MCF 10A (cell line): ENCODE results near the gene ARHGAP22. TPM values are rescaled to one million over a fixed set of nuclear protein-coding genes. Genes with fewer than 3 reads are reported as not detected.

ENCODE experiments used
- BruUV-seq: library from RNA; stranded (reverse); fragments of 400-500 nt; replicated peaks from 2 replicates; lab custom pipeline; 2021; lab: Mats Ljungman, UMichigan
- CTCF ChIA-PET: fragments of 300-600 bp; sonication (Branson Sonifier 250); formaldehyde crosslinking; extraction: SDS; loops from one replicate; lab custom pipeline; 2021; ENCODE audit warnings: antibody characterized with exemption, inconsistent platforms; lab: Yijun Ruan, JAX
- POLR2A ChIA-PET: fragments of 300-600, 350-650 bp; sonication (Branson Sonifier 250); formaldehyde crosslinking; extraction: SDS; loops from one replicate; lab custom pipeline; 2020; ENCODE audit warnings: antibody characterized with exemption, inconsistent platforms; lab: Yijun Ruan, JAX
- DNase-seq: peaks from one replicate; pipeline ENCODE4 v3.0.0-alpha.2; 2018; ENCODE audit not compliant: unreplicated experiment
- H3K27ac Mint-ChIP-seq: one replicate; pipeline ENCODE4 v1.8.0; 2022; ENCODE audit warnings: mild to moderate bottlenecking, low read depth, mixed read lengths; ENCODE audit not compliant: unreplicated experiment
- H3K27me3 Mint-ChIP-seq: one replicate; pipeline ENCODE4 v1.8.0; 2022; ENCODE audit warnings: mixed read lengths; ENCODE audit not compliant: insufficient read depth, unreplicated experiment
- H3K36me3 Mint-ChIP-seq: one replicate; pipeline ENCODE4 v1.8.0; 2022; ENCODE audit warnings: mild to moderate bottlenecking, moderate library complexity, mixed read lengths; ENCODE audit not compliant: insufficient read depth, unreplicated experiment
- H3K4me1 Mint-ChIP-seq: one replicate; pipeline ENCODE4 v1.8.0; 2022; ENCODE audit warnings: mixed read lengths; ENCODE audit not compliant: insufficient read depth, unreplicated experiment
- H3K4me3 Mint-ChIP-seq: one replicate; pipeline ENCODE4 v1.8.0; 2022; ENCODE audit warnings: mild to moderate bottlenecking, moderate library complexity, mixed read lengths; ENCODE audit not compliant: unreplicated experiment
- H3K9me3 Mint-ChIP-seq: one replicate; pipeline ENCODE4 v1.8.0; 2022; ENCODE audit warnings: mixed read lengths; ENCODE audit not compliant: unreplicated experiment
- intact Hi-C: fragments of 100-400 bp; cut with micrococcal nuclease; formaldehyde crosslinking; loops from 2 replicates; pipeline ENCODE4 v1.14.1; 2022
- total RNA-seq: library from RNA; stranded (reverse); gene quantifications from 2 replicates; pipeline ENCODE4 v1.2.3, GENCODE V29; 2022
- TF ChIP-seq, protein P1 (sequence below): fragments of 200-600 bp; IDR thresholded peaks from one replicate; pipeline ENCODE4 v1.8.0; 2022; ENCODE audit warnings: antibody characterized with exemption, mild to moderate bottlenecking; ENCODE audit not compliant: unreplicated experiment

The ARHGAP22 gene
- total RNA-seq, 1 experiment from 2014 or later: 6.3 TPM

DNA sequence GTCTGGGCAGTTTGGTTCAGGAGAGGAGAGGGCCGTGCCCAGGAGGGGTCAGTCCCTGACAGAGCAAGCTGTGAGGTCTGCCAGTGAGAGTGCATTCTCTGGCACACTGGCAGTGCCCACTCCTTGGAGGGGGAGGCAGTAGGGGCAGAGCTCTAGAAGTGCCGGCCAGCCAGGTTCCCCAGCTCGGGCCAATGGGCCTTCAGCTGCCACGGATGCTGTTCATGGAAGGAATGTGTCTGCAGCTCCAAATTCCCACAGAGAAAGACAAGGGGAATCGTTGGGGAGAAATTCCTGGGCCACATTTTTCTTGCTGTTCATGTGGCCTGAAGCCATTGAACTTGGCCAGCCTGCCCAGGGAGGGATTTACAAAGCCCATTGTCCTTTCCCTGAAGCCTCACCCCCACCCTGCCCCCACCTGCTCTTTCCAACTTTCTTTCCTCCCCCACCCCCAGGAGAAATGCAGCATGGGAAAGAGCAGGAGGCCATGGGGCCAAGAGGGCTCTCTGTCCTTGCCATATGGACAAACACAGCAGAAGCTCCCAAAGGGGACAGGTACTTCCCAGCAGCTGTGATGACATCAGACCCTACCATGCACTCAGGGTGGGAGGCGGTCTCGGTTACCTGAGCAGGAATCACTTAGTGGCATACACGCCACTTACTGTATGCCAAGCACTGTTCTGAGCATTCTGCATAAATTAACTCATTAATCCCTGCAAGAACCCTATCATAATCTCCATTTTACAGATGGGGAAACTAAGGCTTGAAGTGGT lies 70.7 kb downstream of the ARHGAP22 start:
- no peak overlapping the region for H3K4me3 Mint-ChIP-seq
- no peaks in the 10 kb centered on the region for H3K36me3 Mint-ChIP-seq
- H3K27me3 Mint-ChIP-seq: no peaks in the 10 kb centered on the region
- ChIA-PET POLR2A (no interaction called here), CTCF (interaction anchor here (0.6 to 3.3 kb wide), 4 partner anchors 17 to 1685 kb away, joined by 3 to 28 read pairs (median 4); no protein-coding TSS in a partner anchor)
- no peaks in the 10 kb centered on the region for H3K4me1 Mint-ChIP-seq
- TF ChIP-seq, protein P1, sequence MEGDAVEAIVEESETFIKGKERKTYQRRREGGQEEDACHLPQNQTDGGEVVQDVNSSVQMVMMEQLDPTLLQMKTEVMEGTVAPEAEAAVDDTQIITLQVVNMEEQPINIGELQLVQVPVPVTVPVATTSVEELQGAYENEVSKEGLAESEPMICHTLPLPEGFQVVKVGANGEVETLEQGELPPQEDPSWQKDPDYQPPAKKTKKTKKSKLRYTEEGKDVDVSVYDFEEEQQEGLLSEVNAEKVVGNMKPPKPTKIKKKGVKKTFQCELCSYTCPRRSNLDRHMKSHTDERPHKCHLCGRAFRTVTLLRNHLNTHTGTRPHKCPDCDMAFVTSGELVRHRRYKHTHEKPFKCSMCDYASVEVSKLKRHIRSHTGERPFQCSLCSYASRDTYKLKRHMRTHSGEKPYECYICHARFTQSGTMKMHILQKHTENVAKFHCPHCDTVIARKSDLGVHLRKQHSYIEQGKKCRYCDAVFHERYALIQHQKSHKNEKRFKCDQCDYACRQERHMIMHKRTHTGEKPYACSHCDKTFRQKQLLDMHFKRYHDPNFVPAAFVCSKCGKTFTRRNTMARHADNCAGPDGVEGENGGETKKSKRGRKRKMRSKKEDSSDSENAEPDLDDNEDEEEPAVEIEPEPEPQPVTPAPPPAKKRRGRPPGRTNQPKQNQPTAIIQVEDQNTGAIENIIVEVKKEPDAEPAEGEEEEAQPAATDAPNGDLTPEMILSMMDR: no peak
- no peak for DNase-seq
- no peak overlapping the region for H3K27ac Mint-ChIP-seq
- H3K9me3 Mint-ChIP-seq: no peaks in the 10 kb centered on the region
- BruUV-seq: no TSS peak
- intact Hi-C loops: no loop called here

DNA sequence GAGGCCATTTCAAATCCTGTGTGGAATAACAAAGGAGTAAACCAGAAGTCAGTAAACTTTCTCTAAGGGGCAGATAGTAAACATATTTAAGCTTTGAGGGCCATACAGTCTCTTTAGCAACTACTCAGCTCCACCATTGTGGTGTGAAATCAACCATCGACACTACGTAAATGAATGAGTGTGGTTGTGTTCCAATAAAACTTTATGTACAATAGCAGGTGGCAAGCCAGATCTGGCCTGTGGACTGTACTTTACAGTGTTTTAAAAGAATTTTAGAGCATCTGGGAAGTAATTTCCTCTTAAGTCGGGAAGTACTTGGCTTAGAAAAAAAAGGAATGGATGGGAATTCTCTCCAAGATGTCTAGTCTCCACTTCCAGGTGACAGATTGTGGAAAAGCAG lies 71.3 kb downstream of the ARHGAP22 start:
- BruUV-seq: no TSS peak
- DNase-seq: no peak
- Mint-ChIP-seq H3K4me3 (no peak overlapping the region), H3K9me3 (no peaks in the 10 kb centered on the region), H3K27me3 (no peaks in the 10 kb centered on the region), H3K36me3 (no peaks in the 10 kb centered on the region), H3K27ac (no peak overlapping the region), H3K4me1 (no peaks in the 10 kb centered on the region)
- TF ChIP-seq, protein P1: no peak
- POLR2A ChIA-PET: no interaction called here
- CTCF ChIA-PET: interaction anchor here (0.6 to 3.3 kb wide), 5 partner anchors 13 to 637 kb away, joined by 3 to 28 read pairs (median 3); no protein-coding TSS in a partner anchor
- intact Hi-C loops: no loop called here

DNA sequence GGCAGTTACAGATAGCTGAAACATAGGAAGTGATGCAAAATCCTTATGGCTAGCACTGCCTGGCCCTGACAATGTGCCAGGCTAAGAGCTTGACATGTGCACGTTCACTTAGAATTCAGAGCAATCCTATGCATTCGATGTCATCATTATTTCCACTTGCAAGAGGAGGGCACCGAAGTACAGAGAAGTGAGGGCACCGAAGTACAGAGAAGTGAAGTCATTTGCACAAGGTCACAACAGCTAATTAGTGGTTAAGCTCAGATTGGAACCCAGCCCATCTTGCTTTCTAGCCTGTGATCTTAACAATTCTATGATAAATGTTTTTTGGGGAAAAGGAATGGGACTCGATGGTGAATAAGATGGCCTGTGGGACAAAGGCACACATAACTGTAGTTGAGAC lies 73.4 kb downstream of the ARHGAP22 start:
- TF ChIP-seq, protein P1: no peak
- intact Hi-C loops: no loop called here
- Mint-ChIP-seq H3K4me1 (no peaks in the 10 kb centered on the region), H3K4me3 (no peak overlapping the region), H3K36me3 (no peaks in the 10 kb centered on the region), H3K27ac (no peak overlapping the region), H3K9me3 (peaks cover 9% of the 10 kb centered on the region), H3K27me3 (no peaks in the 10 kb centered on the region)
- no TSS peak for BruUV-seq
- ChIA-PET POLR2A (interaction anchor here (0.7 kb wide), 1 partner anchor 8 kb away, joined by 3 read pairs; no protein-coding TSS in a partner anchor), CTCF (interaction anchor here (0.6 to 1.0 kb wide), 6 partner anchors 9 to 166 kb away, joined by 3 to 4 read pairs (median 3); no protein-coding TSS in a partner anchor)
- no peak for DNase-seq

DNA sequence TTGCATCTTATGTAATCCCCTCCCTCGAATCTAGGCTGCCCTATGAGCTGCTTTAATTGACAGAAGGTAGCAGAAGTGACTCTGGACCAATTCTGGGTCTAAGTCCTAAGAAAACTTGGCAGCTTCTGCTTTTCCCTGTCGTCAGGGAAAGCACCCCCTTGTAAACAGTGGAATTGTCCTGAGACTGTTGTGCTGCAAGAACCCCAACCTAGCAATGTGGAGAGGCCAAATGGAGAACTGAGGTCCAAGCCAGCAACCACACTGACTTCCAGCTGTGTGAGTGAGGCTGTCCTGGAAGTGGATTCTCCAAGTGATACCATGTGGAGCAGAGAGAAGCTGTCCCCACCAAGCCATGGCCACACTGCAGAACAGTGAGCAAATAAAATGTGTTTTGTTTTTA lies 75.5 kb downstream of the ARHGAP22 start:
- CTCF ChIA-PET: interaction anchor here (0.6 kb wide), 2 partner anchors 48 to 286 kb away, joined by 3 read pairs; no protein-coding TSS in a partner anchor
- peaks cover 9% of the 10 kb centered on the region for H3K9me3 Mint-ChIP-seq

More for the DNA sequence above, 75.5 kb downstream of the ARHGAP22 start:
- TF ChIP-seq, protein P1: no peak
- H3K27ac Mint-ChIP-seq: no peak overlapping the region
- no peaks in the 10 kb centered on the region for H3K36me3 Mint-ChIP-seq
- H3K4me1 Mint-ChIP-seq: no peaks in the 10 kb centered on the region
- intact Hi-C loops: no loop called here
- no TSS peak for BruUV-seq
- POLR2A ChIA-PET: no interaction called here
- H3K27me3 Mint-ChIP-seq: no peaks in the 10 kb centered on the region
- no peak for DNase-seq
- no peak overlapping the region for H3K4me3 Mint-ChIP-seq
